ENCODE results near the gene VGF. TPM values are rescaled to one million over a fixed set of nuclear protein-coding genes. Genes with fewer than 3 reads are reported as not detected.

The VGF gene
- total RNA-seq, 1 donor from 2014 or later: 0.16 TPM

GRCh38 chr7:101127460-101128039 is 37.8 kb downstream of the VGF start:
- DNase-seq (ENCODE audit: extremely low spot score, unreplicated experiment): no peak
- no peaks in the 10 kb centered on the region for H3K27me3 Mint-ChIP-seq (ENCODE audit: unreplicated experiment)
- H3K9me3 Mint-ChIP-seq (ENCODE audit: unreplicated experiment): no peaks in the 10 kb centered on the region
- H3K36me3 Mint-ChIP-seq (ENCODE audit: unreplicated experiment): peaks cover 38% of the 10 kb centered on the region
- no peak for TF ChIP-seq CTCF (IDR thresholded peaks at IDR 0.05)
- H3K27ac Mint-ChIP-seq (ENCODE audit: unreplicated experiment): peak overlapping the region; percentile 100
- H3K4me1 Mint-ChIP-seq (ENCODE audit: unreplicated experiment): peaks cover 90% of the 10 kb centered on the region
- H3K4me3 Mint-ChIP-seq (ENCODE audit: unreplicated experiment): peak overlapping the region; percentile 93

GRCh38 chr7:101126651-101127459 is 38.5 kb downstream of the VGF start, which contains the start of gene SERPINE1:
Gene SERPINE1, plus strand, starts transcription at chr7:101127104. Its CDS starts 1,290 bp downstream, at chr7:101128394.
- peak; percentile 37 for TF ChIP-seq CTCF (IDR thresholded peaks at IDR 0.05)
- peaks cover 91% of the 10 kb centered on the region for H3K4me1 Mint-ChIP-seq (ENCODE audit: unreplicated experiment)
- H3K27ac Mint-ChIP-seq (ENCODE audit: unreplicated experiment): peak within 1 kb of the TSS; percentile 100
- peak; percentile 97 for DNase-seq (ENCODE audit: extremely low spot score, unreplicated experiment)
- peaks cover 33% of the 10 kb centered on the region for H3K36me3 Mint-ChIP-seq (ENCODE audit: unreplicated experiment)
- H3K4me3 Mint-ChIP-seq (ENCODE audit: unreplicated experiment): peak within 1 kb of the TSS; percentile 93
- H3K27me3 Mint-ChIP-seq (ENCODE audit: unreplicated experiment): no peaks in the 10 kb centered on the region
- no peaks in the 10 kb centered on the region for H3K9me3 Mint-ChIP-seq (ENCODE audit: unreplicated experiment)

- peak overlapping the region; percentile 93 for H3K4me3 Mint-ChIP-seq (ENCODE audit: unreplicated experiment)
- peak; percentile 91 for DNase-seq (ENCODE audit: extremely low spot score, unreplicated experiment)
- H3K27ac Mint-ChIP-seq (ENCODE audit: unreplicated experiment): peak overlapping the region; percentile 100
- TF ChIP-seq CTCF (IDR thresholded peaks at IDR 0.05): no peak
- peaks cover 26% of the 10 kb centered on the region for H3K36me3 Mint-ChIP-seq (ENCODE audit: unreplicated experiment)
- no peaks in the 10 kb centered on the region for H3K27me3 Mint-ChIP-seq (ENCODE audit: unreplicated experiment)
- H3K9me3 Mint-ChIP-seq (ENCODE audit: unreplicated experiment): no peaks in the 10 kb centered on the region
- peaks cover 91% of the 10 kb centered on the region for H3K4me1 Mint-ChIP-seq (ENCODE audit: unreplicated experiment)
These were observed 39.2 kb downstream of the VGF start for GRCh38 chr7:101125989-101126650.

GRCh38 chr7:101124376-101125056 is 40.9 kb downstream of the VGF start:
- peaks cover 86% of the 10 kb centered on the region for H3K4me1 Mint-ChIP-seq (ENCODE audit: unreplicated experiment)
- H3K27ac Mint-ChIP-seq (ENCODE audit: unreplicated experiment): peak overlapping the region; percentile 100
- no peaks in the 10 kb centered on the region for H3K27me3 Mint-ChIP-seq (ENCODE audit: unreplicated experiment)
- no peak for DNase-seq (ENCODE audit: extremely low spot score, unreplicated experiment)
- TF ChIP-seq CTCF (IDR thresholded peaks at IDR 0.05): no peak
- no peaks in the 10 kb centered on the region for H3K9me3 Mint-ChIP-seq (ENCODE audit: unreplicated experiment)
- peak overlapping the region; percentile 23 for H3K4me3 Mint-ChIP-seq (ENCODE audit: unreplicated experiment)
- H3K36me3 Mint-ChIP-seq (ENCODE audit: unreplicated experiment): peaks cover 14% of the 10 kb centered on the region

All from osteocyte (in vitro differentiated cells).